ENCODE data around the gene RALGAPB.
A peak's percentile ranks its signal among the peaks of the same experiment; 100 is the strongest.

The RALGAPB gene

GRCh38 chr20:38548356-38549083, 75.9 kb downstream of the RALGAPB start:
- no peak for DNase-seq (ENCODE audit: low spot score)

- peak; percentile 49 for DNase-seq (ENCODE audit: low spot score)
Observed at GRCh38 chr20:38550274-38550673, 77.6 kb downstream of the RALGAPB start.

DNA sequence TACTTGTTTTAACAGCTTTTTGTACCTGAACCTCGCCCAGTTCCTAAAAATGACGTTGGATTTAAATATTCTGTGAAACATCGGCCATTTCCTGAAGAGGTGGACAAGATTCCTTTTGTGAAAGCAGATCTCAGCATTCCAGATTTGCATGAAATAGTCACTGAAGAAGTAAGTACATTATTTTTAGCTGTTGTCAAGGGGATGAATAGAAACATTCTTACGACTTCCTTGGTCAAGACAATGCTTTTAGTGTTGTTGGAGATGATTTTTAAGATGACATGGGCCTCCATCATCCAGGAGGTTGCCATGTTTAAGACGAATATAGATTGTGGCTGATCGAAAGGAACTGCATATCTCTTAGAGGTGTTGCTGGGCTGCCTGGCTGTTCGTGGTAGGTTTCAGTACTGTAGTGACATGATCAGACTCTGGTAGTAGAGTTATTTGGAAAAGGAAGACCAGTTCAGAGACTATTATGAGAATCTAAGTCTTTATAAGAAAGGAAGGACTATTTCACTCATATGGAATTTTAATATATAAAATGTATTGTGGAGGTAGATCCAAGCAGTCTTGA, 78.5 kb downstream of the RALGAPB start:
- no peak for DNase-seq (ENCODE audit: low spot score)

DNA sequence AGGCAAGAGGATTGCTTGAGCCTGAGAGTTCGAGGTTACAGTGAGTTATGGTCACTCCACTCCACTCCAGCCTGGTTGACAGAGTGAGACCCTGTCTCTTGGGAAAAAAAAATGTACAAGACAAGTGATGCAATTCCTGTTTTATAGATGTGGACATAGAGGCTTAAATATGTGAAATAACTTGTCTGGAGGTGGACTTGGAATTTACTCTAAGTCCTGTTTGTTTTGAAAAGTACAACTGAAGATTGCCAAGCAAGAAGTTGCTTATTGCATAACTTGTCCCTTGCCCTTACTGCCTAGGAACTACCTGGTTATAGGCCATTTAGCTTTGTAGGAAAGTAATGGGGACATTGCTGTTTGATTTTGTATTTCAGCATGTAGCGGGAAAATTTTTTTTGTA, 82.3 kb downstream of the RALGAPB start:
- DNase-seq (ENCODE audit: low spot score) = no peak

GRCh38 chr20:38555395-38555794, 82.8 kb downstream of the RALGAPB start:
- no peak for DNase-seq (ENCODE audit: low spot score)

DNA sequence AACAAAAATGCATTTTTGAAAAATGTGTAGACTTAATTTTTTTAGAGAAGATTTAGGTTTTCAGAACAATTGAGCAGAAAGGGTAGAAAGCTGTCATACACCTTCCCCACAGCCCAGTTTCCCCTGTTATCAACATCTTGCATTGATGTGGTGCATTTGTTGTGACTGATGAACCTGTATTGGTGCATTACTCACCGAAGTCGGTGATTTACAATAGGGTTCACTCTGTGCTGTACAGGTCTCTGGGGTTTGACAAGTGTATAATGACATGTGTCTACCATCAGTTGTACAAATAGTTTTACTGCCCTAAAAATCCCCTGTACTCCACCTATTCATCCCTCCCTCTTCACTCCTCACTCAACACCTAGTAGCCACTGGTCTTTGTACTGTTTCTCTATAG, 84.5 kb downstream of the RALGAPB start:
- DNase-seq (ENCODE audit: low spot score) = no peak

DNA sequence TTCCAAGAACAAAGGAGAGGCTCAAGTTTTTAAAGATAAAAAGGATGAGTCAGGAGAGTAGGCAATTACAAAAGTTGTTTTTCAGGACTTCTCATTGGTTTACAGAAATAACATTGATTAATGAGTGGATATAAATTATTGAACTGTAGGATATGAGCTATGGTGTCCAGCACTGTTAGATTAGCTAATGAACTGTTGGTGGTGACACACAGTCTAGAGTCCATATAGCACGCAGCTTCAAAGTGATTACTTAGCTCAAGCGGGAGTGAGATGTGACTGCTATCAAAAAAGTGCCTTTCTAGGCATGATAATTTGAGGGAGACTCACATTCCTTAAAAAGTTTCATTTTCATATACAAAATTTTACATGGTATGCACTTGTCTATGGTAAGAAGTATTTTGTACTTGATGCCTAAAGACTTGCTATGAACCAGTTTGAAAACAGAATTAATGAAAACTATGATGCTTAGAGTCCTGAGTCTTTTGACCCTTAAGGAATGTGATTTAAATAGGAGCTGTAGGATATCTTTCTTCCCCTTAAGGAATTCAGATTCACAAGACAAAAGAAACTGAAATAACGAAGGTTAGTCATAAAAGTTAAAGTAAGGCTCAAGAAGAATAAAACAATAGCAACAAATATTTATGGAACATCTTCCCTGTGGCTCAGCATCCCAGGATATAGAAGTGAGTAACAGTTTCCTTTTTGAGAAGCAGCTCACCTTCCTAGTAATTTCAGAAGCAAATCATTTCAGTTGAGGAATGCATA, 86.1 kb downstream of the RALGAPB start:
- no peak for DNase-seq (ENCODE audit: low spot score)

DNA sequence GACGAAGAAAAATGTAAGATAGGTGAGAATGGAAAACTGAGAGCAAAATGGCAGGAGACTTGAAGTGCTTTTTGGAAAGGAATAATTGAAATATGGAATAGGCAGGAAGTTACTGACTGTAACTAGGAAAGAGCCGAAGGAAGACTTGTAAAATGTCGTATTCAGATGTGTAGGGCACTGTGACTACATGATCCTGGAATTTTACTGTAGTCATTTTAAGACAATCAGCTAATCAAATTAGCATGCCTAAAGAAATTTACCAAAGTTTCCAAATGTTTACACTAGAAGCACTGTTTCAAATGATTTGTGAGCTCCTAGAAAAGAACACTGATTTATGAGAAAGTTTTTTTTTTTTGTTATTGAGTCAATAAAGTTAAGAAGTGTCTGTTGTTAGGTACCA, 87.1 kb downstream of the RALGAPB start:
- DNase-seq (ENCODE audit: low spot score) = no peak

DNA sequence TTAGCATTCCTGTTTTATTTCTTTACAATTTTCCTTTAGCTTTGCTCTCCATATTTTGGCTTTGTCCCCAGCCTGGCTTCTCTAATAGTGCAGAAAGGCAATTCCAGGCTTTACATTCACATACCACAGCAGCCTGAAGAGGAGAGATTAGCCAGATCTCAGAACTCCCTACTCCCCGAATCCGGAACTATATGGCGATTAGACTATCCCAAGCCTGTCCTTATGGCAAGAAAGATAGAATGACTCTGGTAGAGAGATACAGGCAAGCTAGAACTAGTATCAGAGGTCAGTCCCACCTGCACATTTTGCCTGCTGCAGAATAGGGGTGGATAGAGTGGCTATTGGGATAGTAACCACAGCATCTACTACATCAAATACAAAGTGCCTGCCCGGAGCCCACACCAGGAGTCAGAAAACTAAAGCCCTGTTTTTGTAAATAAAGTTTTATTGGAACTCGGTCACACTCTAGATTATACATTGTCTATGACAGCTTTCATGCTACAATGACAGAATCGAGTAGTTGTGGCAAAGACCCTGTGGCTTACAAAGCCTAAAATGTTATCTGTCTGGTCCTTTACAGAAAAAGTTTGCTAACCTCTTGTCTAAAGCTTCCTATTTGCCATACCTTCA, 91.3 kb downstream of the RALGAPB start:
- DNase-seq (ENCODE audit: low spot score) = no peak

DNA sequence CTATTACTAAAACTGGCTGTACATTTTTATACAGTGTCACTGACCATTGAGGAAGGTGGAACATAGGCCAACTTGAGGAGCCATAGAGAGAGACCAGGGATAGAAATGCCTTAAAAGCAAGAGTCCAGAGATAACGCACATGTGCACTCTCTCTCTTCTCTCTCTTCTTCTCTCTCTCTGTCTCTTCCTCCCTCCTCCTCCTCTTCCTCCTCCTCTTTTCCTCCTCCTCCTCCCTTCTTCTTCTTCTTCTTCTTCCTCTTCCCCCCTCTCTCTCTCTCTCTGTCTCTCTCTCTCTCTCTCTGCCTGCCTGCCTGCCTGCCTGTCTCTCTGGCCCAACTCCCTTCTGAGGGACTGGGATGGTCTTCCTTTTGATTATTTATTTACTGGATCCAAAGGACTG, 92.0 kb downstream of the RALGAPB start:
- DNase-seq (ENCODE audit: low spot score) = no peak

DNA sequence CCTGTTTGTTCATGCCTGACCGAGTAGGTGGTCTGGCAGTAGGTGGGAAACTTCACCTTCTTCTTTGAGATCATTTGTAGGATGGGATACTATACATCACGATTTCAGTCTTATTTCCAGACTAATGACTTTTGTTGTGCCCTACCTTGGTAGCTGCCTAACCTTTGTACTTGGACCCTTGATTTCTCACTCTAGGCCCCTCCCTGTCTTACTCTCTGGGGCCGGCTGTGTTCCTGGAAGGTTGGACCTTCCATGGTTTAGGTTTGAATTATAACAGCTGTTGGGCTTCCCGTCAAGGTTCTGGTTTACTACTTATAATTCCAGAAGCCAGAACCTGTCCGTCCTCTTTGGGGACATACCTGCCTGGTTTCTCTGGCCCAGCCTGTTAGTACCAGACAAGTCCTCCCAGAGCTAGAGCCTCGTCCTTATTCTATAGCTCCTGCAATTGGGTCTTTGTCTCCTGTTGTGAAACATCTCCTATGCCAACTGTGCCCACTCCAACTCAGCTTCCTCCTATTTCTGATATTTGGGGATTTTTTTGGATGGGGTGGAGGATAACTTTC, 93.5 kb downstream of the RALGAPB start:
- DNase-seq (ENCODE audit: low spot score) = no peak

DNA sequence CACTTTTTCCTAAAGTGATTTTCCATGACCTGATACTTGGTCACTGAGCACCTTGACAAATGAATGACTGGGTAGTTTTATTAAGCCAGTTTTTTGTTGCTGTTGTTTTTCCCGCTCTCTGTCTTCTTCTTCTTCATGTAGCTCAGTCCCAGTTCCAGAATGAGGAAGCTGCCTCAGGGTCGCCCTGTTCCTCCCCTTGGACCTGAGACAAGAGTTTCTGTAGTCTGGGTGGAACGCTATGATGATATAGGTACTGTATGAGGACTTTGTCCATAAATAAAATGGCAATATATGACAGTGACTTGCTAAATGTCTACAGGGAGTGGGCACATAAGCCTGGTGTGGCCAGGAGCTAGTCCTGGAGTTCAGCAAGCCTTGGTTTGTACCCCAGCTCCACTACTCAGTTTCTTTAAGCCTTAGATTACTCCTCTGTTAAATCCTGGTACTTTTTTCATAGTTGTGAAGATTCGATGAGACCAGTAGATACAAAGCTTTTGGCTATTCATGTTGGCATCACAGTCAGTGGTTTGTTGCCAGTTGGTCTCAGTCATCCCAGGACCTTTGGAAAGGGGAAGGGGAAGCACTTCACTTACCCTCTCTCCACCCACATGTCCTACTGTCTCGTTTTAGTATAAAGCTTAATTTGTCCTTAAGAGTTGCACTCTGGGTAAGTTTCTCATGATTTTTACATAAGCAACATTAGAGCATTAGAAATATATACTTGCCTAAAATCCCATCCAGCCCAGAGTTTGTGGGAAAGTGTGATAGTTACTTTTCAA, 97.3 kb downstream of the RALGAPB start:
- no peak for DNase-seq (ENCODE audit: low spot score)

DNA sequence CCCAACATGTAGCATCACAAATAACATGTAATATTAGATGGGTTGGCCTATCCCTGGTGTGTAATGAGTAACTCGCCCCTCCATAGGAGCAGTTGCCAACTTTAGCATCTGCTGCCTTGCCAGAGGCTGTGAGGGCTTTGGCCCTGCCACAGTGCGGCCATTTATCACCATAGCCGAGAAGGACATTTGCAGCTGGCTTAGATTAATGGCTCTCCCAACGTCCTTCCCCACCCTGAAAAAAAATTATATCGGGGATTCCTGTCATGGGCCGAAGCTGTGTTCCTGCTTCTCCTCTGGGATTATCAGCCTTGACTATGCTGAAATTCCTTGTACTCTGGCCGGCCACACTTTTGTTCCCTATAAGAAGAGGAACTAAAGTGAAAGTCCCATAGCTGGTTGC, 100.8 kb downstream of the RALGAPB start:
- DNase-seq (ENCODE audit: low spot score) = no peak

GRCh38 chr20:38579219-38579910, 106.7 kb downstream of the RALGAPB start:
- no peak for DNase-seq (ENCODE audit: low spot score)

GRCh38 chr20:38579921-38580320, 107.3 kb downstream of the RALGAPB start:
- DNase-seq (ENCODE audit: low spot score) = no peak

DNA sequence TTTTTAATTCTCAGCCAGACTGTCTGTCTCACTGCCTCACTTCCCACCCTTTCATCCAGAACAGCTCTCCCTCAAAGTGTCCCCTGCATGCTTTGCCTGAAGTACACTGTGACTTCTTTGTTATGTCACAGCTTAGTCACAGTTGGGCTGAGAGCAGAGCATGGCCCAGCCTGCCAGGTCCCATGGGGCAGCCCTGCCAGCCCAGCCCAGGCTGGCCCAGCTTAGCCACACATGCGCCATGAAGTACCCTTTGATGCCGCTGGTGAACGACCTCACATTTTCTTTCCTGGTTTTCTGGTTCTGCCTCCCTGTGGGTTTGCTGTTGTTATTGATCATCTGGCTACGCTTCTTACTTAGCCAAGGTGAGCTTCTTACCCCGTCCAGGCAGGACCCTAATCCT, 108.4 kb downstream of the RALGAPB start, which contains the start of gene ADIG:
ADIG (plus strand) TSS at position 185 of the 400 bp plus-strand sequence; CDS start at position 239, 54 bp downstream.
- DNase-seq (ENCODE audit: low spot score) = no peak

DNA sequence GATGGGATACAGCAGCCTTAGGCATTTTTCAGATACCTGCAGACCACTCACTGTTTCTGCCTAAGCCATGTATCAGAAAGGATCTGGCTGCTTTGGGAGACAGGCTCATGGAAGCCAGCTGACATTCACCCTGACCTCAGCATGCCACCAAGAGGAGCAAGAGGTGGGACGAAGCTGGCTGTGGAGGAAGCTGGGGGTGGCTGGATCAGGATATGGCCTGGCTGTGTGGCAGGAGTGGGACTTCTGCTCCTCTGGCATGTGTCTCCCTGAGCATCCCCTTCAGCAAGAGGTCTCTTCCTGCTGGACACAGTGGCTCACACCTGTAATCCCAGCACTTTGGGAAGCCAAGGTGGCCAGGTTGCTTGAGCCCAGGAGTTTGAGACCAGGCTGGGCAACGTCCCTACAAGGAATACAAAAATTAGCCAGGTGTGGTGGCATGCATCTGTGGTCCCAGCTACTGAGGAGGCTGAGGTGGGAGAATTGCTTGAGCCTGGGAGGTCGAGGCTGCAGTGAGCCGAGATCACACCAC, 109.3 kb downstream of the RALGAPB start:
- DNase-seq (ENCODE audit: low spot score) = no peak

DNA sequence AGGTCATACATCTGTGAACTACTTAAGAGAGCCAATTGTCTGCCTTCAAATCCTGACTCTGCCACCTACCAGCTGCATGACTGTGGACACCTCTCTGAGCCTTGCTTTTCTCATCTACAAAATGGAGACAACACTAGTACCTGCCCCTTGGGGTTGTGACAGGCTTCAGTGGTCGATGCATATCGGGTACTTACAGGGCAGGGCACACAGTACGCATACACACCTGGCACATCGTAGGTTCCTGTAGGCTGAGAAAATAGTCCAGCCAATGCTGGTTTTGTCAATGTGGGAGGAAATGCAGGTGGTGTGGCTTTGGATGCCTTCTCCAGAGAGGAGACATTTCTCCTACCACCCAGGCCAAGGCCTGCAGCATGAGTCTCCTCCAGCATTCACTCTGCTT, 110.7 kb downstream of the RALGAPB start:
- no peak for DNase-seq (ENCODE audit: low spot score)

DNA sequence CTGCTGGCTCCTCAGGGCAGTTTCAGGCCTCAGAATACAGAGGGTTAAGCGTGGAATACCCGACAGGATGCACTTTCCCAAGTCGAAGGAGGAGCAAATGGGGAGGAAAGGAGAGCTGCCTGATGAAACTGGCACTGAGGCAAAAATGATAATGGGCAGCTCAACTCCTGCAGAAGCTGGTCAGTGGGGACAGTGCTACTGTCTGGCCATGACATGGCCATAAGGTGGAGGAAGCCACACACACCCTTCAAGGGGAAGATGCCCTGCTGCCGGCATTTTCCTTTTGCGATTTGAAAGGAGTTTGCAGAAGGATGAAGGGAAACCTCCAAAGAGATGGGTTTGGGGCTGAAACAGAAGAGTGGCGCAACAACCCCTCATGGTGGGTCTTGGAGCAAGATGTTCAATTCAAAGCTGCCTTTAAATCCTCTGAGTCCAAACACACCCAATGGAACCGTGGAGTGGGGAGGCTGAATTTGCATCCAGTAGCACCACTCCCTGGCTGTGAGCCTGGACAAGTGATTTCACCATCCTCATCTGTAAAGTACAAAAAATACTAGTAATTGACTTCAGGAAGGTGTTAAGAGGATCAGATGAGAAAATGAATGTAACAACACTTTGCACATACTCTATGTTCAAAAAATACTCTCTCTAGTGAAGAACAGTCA, 111.6 kb downstream of the RALGAPB start:
- no peak for DNase-seq (ENCODE audit: low spot score)
